ENCODE results near the gene TRIM2.

DNA sequence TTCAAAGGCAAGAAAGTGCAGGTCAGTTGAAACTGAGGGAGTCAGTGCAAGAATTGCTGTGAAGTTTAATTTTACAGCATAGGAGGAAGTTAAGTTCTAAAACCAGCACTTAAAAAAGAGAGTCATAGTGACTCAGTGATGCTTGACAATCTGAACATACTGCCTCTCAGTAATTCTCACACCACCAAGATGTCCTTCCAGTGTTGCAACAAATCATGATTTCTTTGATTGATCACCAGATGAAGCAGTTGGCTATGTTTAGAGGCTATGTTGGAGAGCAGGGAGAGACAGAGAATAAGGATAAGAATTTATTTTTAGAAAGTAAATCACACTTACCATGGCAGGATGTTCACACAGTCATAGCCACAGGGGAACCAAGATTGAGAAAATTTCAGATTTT is 13.2 kb downstream of the TRIM2 start:
- TF ChIP-seq, protein P1, sequence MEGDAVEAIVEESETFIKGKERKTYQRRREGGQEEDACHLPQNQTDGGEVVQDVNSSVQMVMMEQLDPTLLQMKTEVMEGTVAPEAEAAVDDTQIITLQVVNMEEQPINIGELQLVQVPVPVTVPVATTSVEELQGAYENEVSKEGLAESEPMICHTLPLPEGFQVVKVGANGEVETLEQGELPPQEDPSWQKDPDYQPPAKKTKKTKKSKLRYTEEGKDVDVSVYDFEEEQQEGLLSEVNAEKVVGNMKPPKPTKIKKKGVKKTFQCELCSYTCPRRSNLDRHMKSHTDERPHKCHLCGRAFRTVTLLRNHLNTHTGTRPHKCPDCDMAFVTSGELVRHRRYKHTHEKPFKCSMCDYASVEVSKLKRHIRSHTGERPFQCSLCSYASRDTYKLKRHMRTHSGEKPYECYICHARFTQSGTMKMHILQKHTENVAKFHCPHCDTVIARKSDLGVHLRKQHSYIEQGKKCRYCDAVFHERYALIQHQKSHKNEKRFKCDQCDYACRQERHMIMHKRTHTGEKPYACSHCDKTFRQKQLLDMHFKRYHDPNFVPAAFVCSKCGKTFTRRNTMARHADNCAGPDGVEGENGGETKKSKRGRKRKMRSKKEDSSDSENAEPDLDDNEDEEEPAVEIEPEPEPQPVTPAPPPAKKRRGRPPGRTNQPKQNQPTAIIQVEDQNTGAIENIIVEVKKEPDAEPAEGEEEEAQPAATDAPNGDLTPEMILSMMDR (IDR thresholded peaks at IDR 0.05) = no peak
- no peak for TF ChIP-seq POLR2AphosphoS5 (IDR thresholded peaks at IDR 0.05)
- no peak for TF ChIP-seq POLR2A (IDR thresholded peaks at IDR 0.05)
